GM23248 (cell line): Measurements from ENCODE around the gene RBM23. TPM values are rescaled to one million over a fixed set of nuclear protein-coding genes. Genes with fewer than 3 reads are reported as not detected.
"Not testable (repeated sequence)": the region's sequence is repeated elsewhere in the genome, so short reads cannot be mapped to it uniquely, and the experiment has no call there.

Experiments
- DNase-seq: peaks from one replicate; pipeline ENCODE4 v3.0.0-alpha.2; 2015
- H2AFZ ChIP-seq: fragments of 200-600 bp; sonication (generic); 2 replicates; pipeline ENCODE4 v1.6.1; 2016; ENCODE audit warnings: antibody characterized with exemption
- H3F3A ChIP-seq: fragments of 200-600 bp; sonication (generic); 2 replicates; pipeline ENCODE4 v1.6.1; 2016; ENCODE audit warnings: mild to moderate bottlenecking, antibody characterized with exemption, mixed run types; ENCODE audit not compliant: insufficient read depth
- H3K27ac ChIP-seq: fragments of 200-600 bp; sonication (generic); 2 replicates; pipeline ENCODE4 v1.5.1; 2016; ENCODE audit warnings: mild to moderate bottlenecking
- H3K27me3 ChIP-seq: fragments of 200-600 bp; sonication (generic); replicated peaks from 2 replicates; pipeline ENCODE4 v1.6.1; 2016; ENCODE audit warnings: mild to moderate bottlenecking; ENCODE audit not compliant: insufficient read depth
- H3K36me3 ChIP-seq: fragments of 200-600 bp; sonication (generic); 2 replicates; pipeline ENCODE4 v1.6.1; 2016; ENCODE audit warnings: low read depth, mild to moderate bottlenecking
- H3K4me1 ChIP-seq: fragments of 200-600 bp; sonication (generic); 2 replicates; pipeline ENCODE4 v1.6.1; 2016; ENCODE audit warnings: mild to moderate bottlenecking; ENCODE audit not compliant: insufficient read depth
- H3K4me2 ChIP-seq: fragments of 200-600 bp; sonication (generic); one replicate; pipeline ENCODE4 v1.6.1; 2016; ENCODE audit warnings: mild to moderate bottlenecking; ENCODE audit not compliant: unreplicated experiment
- H3K4me3 ChIP-seq: fragments of 200-600 bp; sonication (generic); 2 replicates; pipeline ENCODE4 v1.5.1; 2016; ENCODE audit warnings: mild to moderate bottlenecking
- H3K79me2 ChIP-seq: fragments of 200-600 bp; sonication (generic); 2 replicates; pipeline ENCODE4 v1.6.1; 2016; ENCODE audit warnings: mild to moderate bottlenecking; ENCODE audit not compliant: insufficient read depth
- H3K9ac ChIP-seq: fragments of 200-600 bp; sonication (generic); 2 replicates; pipeline ENCODE4 v1.6.1; 2016; ENCODE audit warnings: mild to moderate bottlenecking
- H3K9me2 ChIP-seq: fragments of 200-600 bp; sonication (generic); 2 replicates; pipeline ENCODE4 v1.6.1; 2016; ENCODE audit warnings: mixed run types, mild to moderate bottlenecking, moderate library complexity; ENCODE audit not compliant: insufficient read depth
- H3K9me3 ChIP-seq: fragments of 200-600 bp; sonication (generic); one replicate; pipeline ENCODE4 v1.6.1; 2017; ENCODE audit warnings: low read depth
- H4K20me1 ChIP-seq: fragments of 200-600 bp; sonication (generic); 2 replicates; pipeline ENCODE4 v1.6.0; 2016; ENCODE audit not compliant: insufficient read depth
- EZH2 ChIP-seq: fragments of 200-600 bp; sonication (generic); IDR thresholded peaks from 2 replicates; pipeline ENCODE4 v1.6.1; 2018; ENCODE audit warnings: antibody characterized with exemption, mild to moderate bottlenecking; ENCODE audit not compliant: insufficient read depth, poor library complexity, severe bottlenecking
- EZH2phosphoT487 ChIP-seq: fragments of 200-600 bp; sonication (generic); IDR thresholded peaks from 2 replicates; pipeline ENCODE4 v1.6.1; 2018; ENCODE audit warnings: antibody characterized with exemption, moderate library complexity, mild to moderate bottlenecking, low read depth; ENCODE audit not compliant: insufficient read depth
- WGBS, 2 experiments: methylation state at CpG; one replicate each; pipeline ENCODE4 v1.1.6; 2015 to 2017; ENCODE audit warnings: low lambda C conversion rate in 2 of 2, low coverage in 1 of 2; ENCODE audit errors: missing lambda C conversion rate in 2 of 2; 5-methylcytosine and 5-hydroxymethylcytosine counted together
- in situ Hi-C: fragments of 300-500 bp; cut with MboI; formaldehyde crosslinking; loops from 2 replicates; pipeline ENCODE4 v1.15.0; 2020
- polyA plus RNA-seq: library from polyadenylated mRNA; unstranded; fragments of >200 nt; fragmentation: Nextera tagmentation; extraction: Ambion mirVana; gene quantifications from 2 replicates; pipeline ENCODE4 v1.2.1, GENCODE V29; 2016
- total RNA-seq: library from RNA; depleted of rRNA; stranded (reverse); fragments of >200 nt; shearing (Covaris generic); gene quantifications from 2 replicates; pipeline ENCODE4 v1.2.3, GENCODE V29; 2014; rRNA removed

The RBM23 gene
- total RNA-seq (42.6 and 57.2 TPM in 2 replicates), polyA plus RNA-seq (33.8 and 36.5 TPM in 2 replicates)

DNA sequence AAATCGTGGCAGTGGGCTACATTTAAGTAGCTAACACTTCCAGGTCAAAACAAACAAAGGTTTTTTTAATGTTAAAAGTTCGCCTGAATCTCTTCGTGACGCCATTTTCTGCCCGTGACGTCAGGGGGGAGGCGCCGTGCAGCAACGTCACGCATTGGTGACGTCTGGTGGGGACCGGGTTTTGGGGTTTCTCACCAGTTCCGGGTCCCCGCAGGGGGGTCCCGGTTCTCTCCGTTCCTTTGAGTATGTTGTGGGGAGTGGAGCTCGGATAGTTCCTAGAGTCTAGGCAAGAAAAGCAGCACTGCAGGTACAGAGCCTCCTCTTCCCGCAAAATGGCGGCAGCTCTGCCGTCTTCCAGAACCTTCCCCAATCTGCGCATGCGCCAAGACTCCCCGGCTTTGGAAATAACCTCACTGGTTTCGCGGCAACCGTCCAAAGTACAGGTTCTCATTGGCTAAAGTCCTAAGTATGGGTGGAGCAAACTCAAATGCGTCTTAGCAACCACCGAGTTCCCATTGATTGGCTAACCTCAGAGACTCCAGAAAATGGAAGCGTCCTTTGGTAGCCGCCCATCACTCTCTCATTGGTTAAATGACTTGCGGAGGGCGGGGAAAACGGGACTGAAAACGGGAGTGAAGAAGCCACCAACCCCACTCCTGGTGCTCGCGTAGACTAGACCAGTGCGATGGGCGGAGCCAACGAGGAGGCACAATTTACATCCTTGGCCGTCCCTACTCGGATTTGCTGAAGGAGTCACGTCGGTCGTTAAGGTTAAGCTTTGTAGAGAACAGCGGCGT, at the start of gene RBM23:
TSS of gene RBM23 (minus strand) at position 346 of the 797 bp plus-strand sequence.
- peaks cover 21% of the 10 kb centered on the region for H3K4me1 ChIP-seq
- peak within 1 kb of the TSS; percentile 86 for H2AFZ ChIP-seq
- 0 to 1% methylated on average over 46 of the region's 46 CpGs for WGBS, 2 experiments
- H3K4me3 ChIP-seq = peak within 1 kb of the TSS; percentile 97
- DNase-seq = peak; percentile 100
- peak within 1 kb of the TSS; percentile 94 for H3K27ac ChIP-seq
- H3F3A ChIP-seq = peaks cover 34% of the 10 kb centered on the region
- H4K20me1 ChIP-seq = no peaks in the 10 kb centered on the region
- peak within 1 kb of the TSS; percentile 80 for H3K4me2 ChIP-seq
- H3K9me2 ChIP-seq = no peaks in the 10 kb centered on the region
- no peaks in the 10 kb centered on the region for H3K27me3 ChIP-seq
- no peaks in the 10 kb centered on the region for H3K9me3 ChIP-seq
- H3K9ac ChIP-seq = peak within 1 kb of the TSS; percentile 97
- peaks cover 25% of the 10 kb centered on the region for H3K36me3 ChIP-seq
- in situ Hi-C loops = no loop called here
- TF ChIP-seq EZH2phosphoT487 (no peak), EZH2 (no peak)
- peaks cover 46% of the 10 kb centered on the region for H3K79me2 ChIP-seq

DNA sequence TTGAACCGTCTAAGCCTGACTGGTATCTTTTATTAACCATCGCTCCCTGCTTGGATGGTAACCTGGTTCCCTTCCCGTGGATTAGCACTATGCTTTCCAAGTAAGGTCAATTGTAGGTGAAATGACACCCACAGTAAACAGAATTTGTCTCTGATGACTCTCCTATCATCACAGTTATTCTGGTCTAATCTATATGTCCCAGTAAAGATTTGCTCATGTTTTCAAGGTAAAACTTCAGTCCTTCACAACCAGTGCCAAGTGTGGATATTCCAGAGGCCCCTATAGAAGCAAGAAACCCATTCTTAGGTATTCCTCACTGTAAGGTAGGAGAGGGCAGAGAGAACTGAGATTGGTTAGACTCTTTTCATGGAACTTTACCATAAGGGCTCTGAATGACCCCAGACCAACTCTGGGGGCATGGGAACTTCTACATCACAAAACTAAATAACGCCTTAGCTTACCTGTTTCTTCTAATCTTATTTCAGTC, 47.9 kb upstream of the RBM23 start:
- Histone ChIP-seq H3K79me2 (no peaks in the 10 kb centered on the region), H3K27me3 (no peaks in the 10 kb centered on the region), H3K9me2 (no peaks in the 10 kb centered on the region), H3F3A (peaks cover 11% of the 10 kb centered on the region), H3K4me1 (no peaks in the 10 kb centered on the region), H4K20me1 (no peaks in the 10 kb centered on the region), H3K27ac (no peak overlapping the region), H3K36me3 (peaks cover 8% of the 10 kb centered on the region), H3K4me3 (no peak overlapping the region), H3K9ac (no peak overlapping the region), H3K9me3 (no peaks in the 10 kb centered on the region), H2AFZ (no peak overlapping the region), H3K4me2 (no peak overlapping the region)
- in situ Hi-C loops = no loop called here
- no peak for DNase-seq
- no peak for TF ChIP-seq EZH2
- TF ChIP-seq EZH2phosphoT487 = no peak
- WGBS, 2 experiments = 55 to 59% methylated on average over 4 of the region's 4 CpGs

DNA sequence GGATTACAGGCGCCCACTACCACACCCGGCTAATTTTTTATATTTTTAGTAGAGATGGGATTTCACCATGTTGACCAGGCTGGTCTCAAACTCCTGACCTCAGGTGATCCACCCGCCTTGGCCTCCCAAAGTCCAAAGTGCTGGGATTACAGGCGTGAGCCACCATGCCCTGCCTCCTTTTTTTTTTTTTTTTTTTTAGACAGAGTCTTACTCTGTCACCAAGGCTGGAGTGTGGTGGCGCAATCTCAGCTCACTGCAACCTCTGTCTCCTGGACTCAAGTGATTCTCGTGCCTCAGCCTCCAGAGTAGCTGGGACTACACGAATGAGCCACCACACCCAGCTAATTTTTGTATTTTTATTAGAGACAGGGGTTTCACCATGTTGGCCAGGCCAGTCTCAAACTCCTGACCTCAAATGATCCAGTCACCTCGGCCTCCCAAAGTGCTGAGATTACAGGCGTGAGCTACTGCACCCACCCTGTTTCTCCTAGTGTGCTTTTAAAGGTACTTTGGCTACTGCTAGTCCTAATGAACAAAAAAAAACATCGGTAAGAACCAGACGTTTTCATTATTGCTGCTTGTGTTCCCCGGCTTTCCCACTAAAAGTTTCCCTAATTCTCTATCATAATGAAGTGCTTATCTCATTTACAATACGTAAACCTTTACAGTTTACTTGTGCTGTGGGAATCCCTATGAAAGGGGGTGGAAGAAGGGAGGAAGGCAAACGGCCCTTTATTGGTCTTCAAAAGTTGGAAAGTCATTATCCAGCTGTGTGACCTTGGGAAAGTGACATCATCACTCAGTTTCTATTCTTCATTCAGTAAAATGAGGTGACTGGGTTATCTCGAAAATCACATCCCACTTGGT, 47.2 kb upstream of the RBM23 start:
- H3K9me3 ChIP-seq, H3K9me2 ChIP-seq, H3K4me1 ChIP-seq, H3K27me3 ChIP-seq, H3K79me2 ChIP-seq, H4K20me1 ChIP-seq, H2AFZ ChIP-seq, DNase-seq, H3K4me2 ChIP-seq, H3K27ac ChIP-seq, H3K4me3 ChIP-seq, H3K36me3 ChIP-seq, in situ Hi-C loops, H3K9ac ChIP-seq: not testable (repeated sequence)
- peaks cover 14% of the 10 kb centered on the region for H3F3A ChIP-seq
- 63 to 68% methylated on average over 15 of the region's 15 CpGs for WGBS, 2 experiments

DNA sequence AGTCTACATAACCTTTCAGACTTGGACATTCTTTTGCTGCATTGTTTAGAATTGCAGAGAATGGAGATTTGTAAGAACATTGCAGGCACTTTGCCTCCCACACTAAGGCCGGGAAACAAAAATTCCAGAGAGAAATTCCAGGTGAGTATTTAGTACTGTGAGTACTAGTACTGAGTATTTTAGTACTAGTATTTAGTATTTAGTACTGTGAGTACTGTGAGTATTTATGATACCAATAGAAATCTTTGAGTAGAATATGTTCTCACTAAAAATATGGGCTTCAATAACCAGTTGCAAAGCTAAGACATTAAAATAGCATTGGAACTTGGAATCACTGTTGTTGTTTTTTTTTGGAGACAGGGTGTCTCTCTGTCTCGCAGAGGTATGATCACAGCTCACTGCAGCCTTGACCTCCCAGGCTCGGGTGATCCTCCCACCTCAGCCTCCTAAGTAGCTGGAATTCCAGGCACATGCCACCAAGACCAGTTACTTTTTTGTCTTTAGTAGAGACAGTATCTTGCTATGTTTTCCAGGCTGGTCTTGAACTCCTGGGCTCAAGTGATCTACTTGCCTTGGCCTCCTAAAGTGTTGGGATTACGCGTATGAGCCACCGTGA, 43.2 kb upstream of the RBM23 start:
- Histone ChIP-seq H3K27me3 (no peaks in the 10 kb centered on the region), H3K4me1 (no peaks in the 10 kb centered on the region), H3K4me3 (no peak overlapping the region), H3F3A (peaks cover 18% of the 10 kb centered on the region), H3K9me3 (no peaks in the 10 kb centered on the region), H4K20me1 (no peaks in the 10 kb centered on the region), H3K9ac (no peak overlapping the region), H3K9me2 (no peaks in the 10 kb centered on the region), H3K27ac (no peak overlapping the region), H3K36me3 (no peaks in the 10 kb centered on the region), H3K4me2 (no peak overlapping the region), H2AFZ (no peak overlapping the region), H3K79me2 (no peaks in the 10 kb centered on the region)
- DNase-seq = no peak
- no peak for TF ChIP-seq EZH2
- TF ChIP-seq EZH2phosphoT487 = no peak
- in situ Hi-C loops = no loop called here
- 85 to 86% methylated on average over 6 of the region's 6 CpGs for WGBS, 2 experiments
